GM23338 (cell line): Measurements from ENCODE around the gene ACOX2. TPM values are rescaled to one million over a fixed set of nuclear protein-coding genes. Genes with fewer than 3 reads are reported as not detected.

Source experiments
- ATAC-seq: fragments of 200-7000 bp; cut with Tn5 transposase; 3 replicates; pipeline ENCODE4 v1.9.1; 2020
- DNase-seq: peaks from one replicate; pipeline ENCODE4 v3.0.0-alpha.2; 2015; ENCODE audit warnings: low spot score
- H2AFZ ChIP-seq: fragments of 200-600 bp; sonication (generic); 2 replicates; pipeline ENCODE4 v1.8.0; 2016; ENCODE audit warnings: antibody characterized with exemption, mild to moderate bottlenecking, moderate library complexity
- H3F3A ChIP-seq: fragments of 200-600 bp; sonication (generic); replicated peaks from 2 replicates; pipeline ENCODE4 v1.8.0; 2017; ENCODE audit warnings: antibody characterized with exemption, mixed run types, low read depth
- H3K27ac ChIP-seq: fragments of 200-600 bp; sonication (generic); 2 replicates; pipeline ENCODE4 v1.6.1; 2016; ENCODE audit warnings: low read depth
- H3K27me3 ChIP-seq: fragments of 200-600 bp; sonication (generic); 2 replicates; pipeline ENCODE4 v1.8.0; 2016; ENCODE audit warnings: mild to moderate bottlenecking, mixed run types, moderate library complexity; ENCODE audit not compliant: insufficient read depth
- H3K36me3 ChIP-seq: fragments of 200-600 bp; sonication (generic); 2 replicates; pipeline ENCODE4 v1.8.0; 2016; ENCODE audit warnings: mild to moderate bottlenecking; ENCODE audit not compliant: insufficient read depth
- H3K4me1 ChIP-seq: fragments of 200-600 bp; sonication (generic); 2 replicates; pipeline ENCODE4 v1.8.0; 2016; ENCODE audit warnings: mild to moderate bottlenecking, moderate library complexity; ENCODE audit not compliant: insufficient read depth
- H3K4me2 ChIP-seq: fragments of 200-600 bp; sonication (generic); 2 replicates; pipeline ENCODE4 v1.7.1; 2017; ENCODE audit warnings: mixed run types
- H3K4me3 ChIP-seq: fragments of 200-600 bp; sonication (generic); 2 replicates; pipeline ENCODE4 v1.6.1; 2016; ENCODE audit warnings: mixed run types
- H3K79me2 ChIP-seq: fragments of 200-600 bp; sonication (generic); replicated peaks from 2 replicates; pipeline ENCODE4 v1.8.0; 2017; ENCODE audit warnings: mild to moderate bottlenecking; ENCODE audit not compliant: insufficient read depth
- H3K9me2 ChIP-seq: fragments of 200-600 bp; sonication (generic); 2 replicates; pipeline ENCODE4 v1.8.0; 2017; ENCODE audit not compliant: insufficient read depth
- H4K20me1 ChIP-seq: fragments of 200-600 bp; sonication (generic); replicated peaks from 2 replicates; pipeline ENCODE4 v1.8.0; 2017; ENCODE audit warnings: mild to moderate bottlenecking; ENCODE audit not compliant: insufficient read depth
- H3K27ac Mint-ChIP-seq: 2 replicates; pipeline ENCODE4 v1.8.0; 2020; ENCODE audit warnings: inconsistent platforms, mild to moderate bottlenecking, moderate library complexity, mixed read lengths
- H3K27me3 Mint-ChIP-seq: 3 replicates; pipeline ENCODE4 v1.8.0; 2022; ENCODE audit warnings: low read depth, mild to moderate bottlenecking, moderate library complexity, mixed read lengths, inconsistent platforms; ENCODE audit not compliant: insufficient read depth, poor library complexity
- H3K36me3 Mint-ChIP-seq: 3 replicates; pipeline ENCODE4 v1.8.0; 2021; ENCODE audit warnings: low read depth, mild to moderate bottlenecking, inconsistent platforms, moderate library complexity, mixed read lengths
- H3K4me1 Mint-ChIP-seq: 3 replicates; pipeline ENCODE4 v1.8.0; 2020; ENCODE audit warnings: mild to moderate bottlenecking, inconsistent platforms, mixed read lengths
- H3K4me3 Mint-ChIP-seq: 3 replicates; pipeline ENCODE4 v1.8.0; 2021; ENCODE audit warnings: moderate library complexity, mild to moderate bottlenecking, inconsistent platforms, mixed read lengths
- H3K9me3 Mint-ChIP-seq: 3 replicates; pipeline ENCODE4 v1.8.0; 2020; ENCODE audit warnings: moderate library complexity, mild to moderate bottlenecking, inconsistent platforms, mixed read lengths
- CREB1 ChIP-seq: fragments of 250-450 bp; sonication (Bioruptor Pico); IDR thresholded peaks from 2 replicates; pipeline ENCODE4 v1.5.0; 2020; ENCODE audit warnings: low read depth, mild to moderate bottlenecking, moderate library complexity
- EZH2 ChIP-seq: fragments of 200-600 bp; sonication (generic); IDR thresholded peaks from one replicate; pipeline ENCODE4 v1.8.0; 2017; ENCODE audit warnings: antibody characterized with exemption, mild to moderate bottlenecking, low read depth; ENCODE audit not compliant: unreplicated experiment
- EZH2phosphoT487 ChIP-seq: fragments of 200-600 bp; sonication (generic); IDR thresholded peaks from one replicate; pipeline ENCODE4 v1.8.1; 2018; ENCODE audit warnings: antibody characterized with exemption; ENCODE audit not compliant: unreplicated experiment
- JUNB ChIP-seq: IDR thresholded peaks from one replicate; pipeline ENCODE4 v1.6.1; 2016; ENCODE audit warnings: antibody characterized with exemption; ENCODE audit not compliant: unreplicated experiment
- POLR2AphosphoS5 ChIP-seq: IDR thresholded peaks from 2 replicates; pipeline ENCODE4 v1.6.1; 2016; ENCODE audit warnings: antibody characterized with exemption, low read depth
- STAT1 ChIP-seq: IDR thresholded peaks from one replicate; pipeline ENCODE4 v1.6.1; 2016; ENCODE audit warnings: antibody characterized with exemption; ENCODE audit not compliant: unreplicated experiment
- ZNF114 ChIP-seq: fragments of 250-450 bp; sonication (Bioruptor Pico); IDR thresholded peaks from 2 replicates; pipeline ENCODE4 v1.5.0; 2020; ENCODE audit warnings: mild to moderate bottlenecking, moderate library complexity
- polyA plus RNA-seq: library from polyadenylated mRNA; unstranded; fragments of >200 nt; fragmentation: Nextera tagmentation; extraction: Ambion mirVana; gene quantifications from 2 replicates; pipeline ENCODE4 v1.2.1, GENCODE V29; 2016
- total RNA-seq: library from RNA; depleted of rRNA; stranded (reverse); fragments of >200 nt; shearing (Covaris generic); gene quantifications from 2 replicates; pipeline ENCODE4 v1.2.3, GENCODE V29; 2014
- TF ChIP-seq, protein P1 (sequence below), 2 experiments: fragments of 200-600 bp in 1 of 2; sonication (generic) in 1 of 2; conservative IDR thresholded peaks; 2 replicates each; pipeline versions ENCODE4 v1.5.1 to v1.6.1; 2016 to 2017; ENCODE audit warnings: antibody characterized with exemption in 2 of 2, low read depth in 2 of 2, mild to moderate bottlenecking in 2 of 2, moderate library complexity in 1 of 2
- TF ChIP-seq, protein P2 (sequence below): fragments of 250-450 bp; sonication (Bioruptor Pico); IDR thresholded peaks from 2 replicates; pipeline ENCODE4 v1.5.0; 2020; ENCODE audit warnings: mild to moderate bottlenecking, moderate library complexity

Gene ACOX2
- total and polyA plus RNA-seq, 2 experiments from 2014 or later, result 1.1 to 1.9 TPM

GRCh38 chr3:58518291-58518789, 18.6 kb downstream of the ACOX2 start:
- DNase-seq, result no peak
- H3F3A ChIP-seq, result no peaks in the 10 kb centered on the region
- H3K36me3 Mint-ChIP-seq, result no peaks in the 10 kb centered on the region
- no peak overlapping the region for H3K27ac ChIP-seq
- H3K4me2 ChIP-seq, result no peak overlapping the region
- H3K27me3 ChIP-seq, result no peaks in the 10 kb centered on the region
- H3K4me1 ChIP-seq, result peaks cover 18% of the 10 kb centered on the region
- no peaks in the 10 kb centered on the region for H3K79me2 ChIP-seq
- H3K4me3 Mint-ChIP-seq, result no peak overlapping the region
- peaks cover 25% of the 10 kb centered on the region for H3K4me1 Mint-ChIP-seq
- H3K4me3 ChIP-seq, result no peak overlapping the region
- H2AFZ ChIP-seq, result no peak overlapping the region
- peaks cover 3% of the 10 kb centered on the region for H3K27me3 Mint-ChIP-seq
- no peaks in the 10 kb centered on the region for H3K36me3 ChIP-seq
- peaks cover 7% of the 10 kb centered on the region; the same call in 1 of the 3 replicates for H3K9me3 Mint-ChIP-seq
- H3K27ac Mint-ChIP-seq, result no peak overlapping the region
- no peak for ATAC-seq
- no peaks in the 10 kb centered on the region for H3K9me2 ChIP-seq
- TF ChIP-seq EZH2phosphoT487 (no peak), EZH2 (no peak), ZNF114 (CRISPR knock-in tag) (no peak), STAT1 (no peak), POLR2AphosphoS5 (no peak), JUNB (no peak), CREB1 (CRISPR knock-in tag) (no peak)
- no peaks in the 10 kb centered on the region for H4K20me1 ChIP-seq

DNA sequence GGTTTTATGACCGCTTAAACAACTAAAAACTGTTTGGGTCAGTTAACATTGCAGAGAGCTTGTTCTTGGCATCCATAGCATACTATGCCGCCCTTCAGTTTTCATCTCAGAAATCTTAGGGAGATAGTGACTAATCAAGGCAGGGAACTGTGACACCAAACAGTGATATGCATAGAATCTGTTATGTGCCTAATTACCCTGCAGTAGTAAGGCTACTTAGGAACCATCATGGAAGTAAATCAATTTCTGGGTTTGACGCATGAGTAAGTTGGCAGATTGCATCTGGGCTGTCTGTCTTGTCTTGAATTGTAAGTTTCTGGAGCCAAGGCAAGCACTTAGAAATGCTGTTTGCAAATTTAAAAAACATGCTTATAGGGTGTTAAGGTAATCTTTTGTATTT, 22.6 kb downstream of the ACOX2 start:
- H3K4me2 ChIP-seq, result no peak overlapping the region
- no peak overlapping the region for H3K27ac Mint-ChIP-seq
- no peaks in the 10 kb centered on the region for H3K36me3 ChIP-seq
- H3K4me1 ChIP-seq, result no peaks in the 10 kb centered on the region
- no peaks in the 10 kb centered on the region for H3K36me3 Mint-ChIP-seq
- no peak overlapping the region for H3K4me3 ChIP-seq
- H3K27ac ChIP-seq, result no peak overlapping the region
- no peaks in the 10 kb centered on the region for H3K27me3 ChIP-seq
- peaks cover 1% of the 10 kb centered on the region for H3K27me3 Mint-ChIP-seq
- no peaks in the 10 kb centered on the region for H3K79me2 ChIP-seq
- H2AFZ ChIP-seq, result no peak overlapping the region
- no peak for DNase-seq
- H3F3A ChIP-seq, result no peaks in the 10 kb centered on the region
- 0 out of 3 replicates have a peak, but pooled peaks cover 5% of the 10 kb centered on the region for H3K9me3 Mint-ChIP-seq
- no peak for ATAC-seq
- no peaks in the 10 kb centered on the region for H4K20me1 ChIP-seq
- no peak for TF ChIP-seq EZH2
- no peak for TF ChIP-seq CREB1 (CRISPR knock-in tag)
- TF ChIP-seq, protein P1, sequence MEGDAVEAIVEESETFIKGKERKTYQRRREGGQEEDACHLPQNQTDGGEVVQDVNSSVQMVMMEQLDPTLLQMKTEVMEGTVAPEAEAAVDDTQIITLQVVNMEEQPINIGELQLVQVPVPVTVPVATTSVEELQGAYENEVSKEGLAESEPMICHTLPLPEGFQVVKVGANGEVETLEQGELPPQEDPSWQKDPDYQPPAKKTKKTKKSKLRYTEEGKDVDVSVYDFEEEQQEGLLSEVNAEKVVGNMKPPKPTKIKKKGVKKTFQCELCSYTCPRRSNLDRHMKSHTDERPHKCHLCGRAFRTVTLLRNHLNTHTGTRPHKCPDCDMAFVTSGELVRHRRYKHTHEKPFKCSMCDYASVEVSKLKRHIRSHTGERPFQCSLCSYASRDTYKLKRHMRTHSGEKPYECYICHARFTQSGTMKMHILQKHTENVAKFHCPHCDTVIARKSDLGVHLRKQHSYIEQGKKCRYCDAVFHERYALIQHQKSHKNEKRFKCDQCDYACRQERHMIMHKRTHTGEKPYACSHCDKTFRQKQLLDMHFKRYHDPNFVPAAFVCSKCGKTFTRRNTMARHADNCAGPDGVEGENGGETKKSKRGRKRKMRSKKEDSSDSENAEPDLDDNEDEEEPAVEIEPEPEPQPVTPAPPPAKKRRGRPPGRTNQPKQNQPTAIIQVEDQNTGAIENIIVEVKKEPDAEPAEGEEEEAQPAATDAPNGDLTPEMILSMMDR (conservative IDR thresholded peaks at IDR 0.05; ENCODE audit: low read depth in 2 of 2), result no peak
- TF ChIP-seq, protein P2, sequence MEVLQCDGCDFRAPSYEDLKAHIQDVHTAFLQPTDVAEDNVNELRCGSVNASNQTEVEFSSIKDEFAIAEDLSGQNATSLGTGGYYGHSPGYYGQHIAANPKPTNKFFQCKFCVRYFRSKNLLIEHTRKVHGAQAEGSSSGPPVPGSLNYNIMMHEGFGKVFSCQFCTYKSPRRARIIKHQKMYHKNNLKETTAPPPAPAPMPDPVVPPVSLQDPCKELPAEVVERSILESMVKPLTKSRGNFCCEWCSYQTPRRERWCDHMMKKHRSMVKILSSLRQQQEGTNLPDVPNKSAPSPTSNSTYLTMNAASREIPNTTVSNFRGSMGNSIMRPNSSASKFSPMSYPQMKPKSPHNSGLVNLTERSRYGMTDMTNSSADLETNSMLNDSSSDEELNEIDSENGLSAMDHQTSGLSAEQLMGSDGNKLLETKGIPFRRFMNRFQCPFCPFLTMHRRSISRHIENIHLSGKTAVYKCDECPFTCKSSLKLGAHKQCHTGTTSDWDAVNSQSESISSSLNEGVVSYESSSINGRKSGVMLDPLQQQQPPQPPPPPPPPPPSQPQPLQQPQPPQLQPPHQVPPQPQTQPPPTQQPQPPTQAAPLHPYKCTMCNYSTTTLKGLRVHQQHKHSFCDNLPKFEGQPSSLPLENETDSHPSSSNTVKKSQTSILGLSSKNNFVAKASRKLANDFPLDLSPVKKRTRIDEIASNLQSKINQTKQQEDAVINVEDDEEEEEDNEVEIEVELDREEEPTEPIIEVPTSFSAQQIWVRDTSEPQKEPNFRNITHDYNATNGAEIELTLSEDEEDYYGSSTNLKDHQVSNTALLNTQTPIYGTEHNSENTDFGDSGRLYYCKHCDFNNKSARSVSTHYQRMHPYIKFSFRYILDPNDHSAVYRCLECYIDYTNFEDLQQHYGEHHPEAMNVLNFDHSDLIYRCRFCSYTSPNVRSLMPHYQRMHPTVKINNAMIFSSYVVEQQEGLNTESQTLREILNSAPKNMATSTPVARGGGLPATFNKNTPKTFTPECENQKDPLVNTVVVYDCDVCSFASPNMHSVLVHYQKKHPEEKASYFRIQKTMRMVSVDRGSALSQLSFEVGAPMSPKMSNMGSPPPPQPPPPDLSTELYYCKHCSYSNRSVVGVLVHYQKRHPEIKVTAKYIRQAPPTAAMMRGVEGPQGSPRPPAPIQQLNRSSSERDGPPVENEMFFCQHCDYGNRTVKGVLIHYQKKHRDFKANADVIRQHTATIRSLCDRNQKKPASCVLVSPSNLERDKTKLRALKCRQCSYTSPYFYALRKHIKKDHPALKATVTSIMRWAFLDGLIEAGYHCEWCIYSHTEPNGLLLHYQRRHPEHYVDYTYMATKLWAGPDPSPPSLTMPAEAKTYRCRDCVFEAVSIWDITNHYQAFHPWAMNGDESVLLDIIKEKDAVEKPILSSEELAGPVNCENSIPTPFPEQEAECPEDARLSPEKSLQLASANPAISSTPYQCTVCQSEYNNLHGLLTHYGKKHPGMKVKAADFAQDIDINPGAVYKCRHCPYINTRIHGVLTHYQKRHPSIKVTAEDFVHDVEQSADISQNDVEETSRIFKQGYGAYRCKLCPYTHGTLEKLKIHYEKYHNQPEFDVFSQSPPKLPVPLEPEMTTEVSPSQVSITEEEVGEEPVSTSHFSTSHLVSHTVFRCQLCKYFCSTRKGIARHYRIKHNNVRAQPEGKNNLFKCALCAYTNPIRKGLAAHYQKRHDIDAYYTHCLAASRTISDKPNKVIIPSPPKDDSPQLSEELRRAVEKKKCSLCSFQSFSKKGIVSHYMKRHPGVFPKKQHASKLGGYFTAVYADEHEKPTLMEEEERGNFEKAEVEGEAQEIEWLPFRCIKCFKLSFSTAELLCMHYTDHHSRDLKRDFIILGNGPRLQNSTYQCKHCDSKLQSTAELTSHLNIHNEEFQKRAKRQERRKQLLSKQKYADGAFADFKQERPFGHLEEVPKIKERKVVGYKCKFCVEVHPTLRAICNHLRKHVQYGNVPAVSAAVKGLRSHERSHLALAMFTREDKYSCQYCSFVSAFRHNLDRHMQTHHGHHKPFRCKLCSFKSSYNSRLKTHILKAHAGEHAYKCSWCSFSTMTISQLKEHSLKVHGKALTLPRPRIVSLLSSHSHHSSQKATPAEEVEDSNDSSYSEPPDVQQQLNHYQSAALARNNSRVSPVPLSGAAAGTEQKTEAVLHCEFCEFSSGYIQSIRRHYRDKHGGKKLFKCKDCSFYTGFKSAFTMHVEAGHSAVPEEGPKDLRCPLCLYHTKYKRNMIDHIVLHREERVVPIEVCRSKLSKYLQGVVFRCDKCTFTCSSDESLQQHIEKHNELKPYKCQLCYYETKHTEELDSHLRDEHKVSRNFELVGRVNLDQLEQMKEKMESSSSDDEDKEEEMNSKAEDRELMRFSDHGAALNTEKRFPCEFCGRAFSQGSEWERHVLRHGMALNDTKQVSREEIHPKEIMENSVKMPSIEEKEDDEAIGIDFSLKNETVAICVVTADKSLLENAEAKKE, result no peak
- no peak for TF ChIP-seq STAT1
- TF ChIP-seq EZH2phosphoT487, result no peak
- no peak for TF ChIP-seq JUNB
- no peak overlapping the region for H3K4me3 Mint-ChIP-seq
- H3K9me2 ChIP-seq, result peaks cover 6% of the 10 kb centered on the region; the same call in 1 of the 2 replicates
- peaks cover 5% of the 10 kb centered on the region; the same call in 2 of the 3 replicates for H3K4me1 Mint-ChIP-seq
